T-helper 2 cell (primary cell): ENCODE data around the gene FHOD3.
"Not testable (repeated sequence)": the region's sequence is repeated elsewhere in the genome, so short reads cannot be mapped to it uniquely, and the experiment has no call there.

Experiments
- DNase-seq, 5 experiments: peaks; one replicate each; pipeline versions ENCODE4 v3.0.0 to v3.0.0-alpha.2; 2012 to 2022

FHOD3 gene

GRCh38 chr18:36352384-36352783 lies 54.9 kb downstream of the FHOD3 start:
- DNase-seq: no peak

GRCh38 chr18:36354989-36355388 lies 57.5 kb downstream of the FHOD3 start:
- DNase-seq: no peak

- no peak for DNase-seq
Measured at GRCh38 chr18:36355511-36355910, 58.0 kb downstream of the FHOD3 start.

- DNase-seq: not testable (repeated sequence)
Measured at GRCh38 chr18:36356741-36357140, 59.2 kb downstream of the FHOD3 start.

- no peak for DNase-seq
Measured at GRCh38 chr18:36358141-36358540, 60.6 kb downstream of the FHOD3 start.

GRCh38 chr18:36360256-36360909 lies 62.9 kb downstream of the FHOD3 start:
- DNase-seq: no peak

- no peak for DNase-seq
Measured at GRCh38 chr18:36364911-36365624, 67.6 kb downstream of the FHOD3 start.

- DNase-seq: no peak
Measured at GRCh38 chr18:36365836-36366775, 68.6 kb downstream of the FHOD3 start.

GRCh38 chr18:36366994-36367839 lies 69.7 kb downstream of the FHOD3 start:
- no peak for DNase-seq

GRCh38 chr18:36368889-36369288 lies 71.4 kb downstream of the FHOD3 start:
- DNase-seq: no peak

GRCh38 chr18:36372903-36373311 lies 75.4 kb downstream of the FHOD3 start:
- DNase-seq: no peak

GRCh38 chr18:36374262-36374661 lies 76.7 kb downstream of the FHOD3 start:
- DNase-seq: no peak

GRCh38 chr18:36375118-36375517 lies 77.6 kb downstream of the FHOD3 start:
- no peak for DNase-seq

- DNase-seq: no peak
Measured at GRCh38 chr18:36376361-36376760, 78.8 kb downstream of the FHOD3 start.

GRCh38 chr18:36377626-36378025 lies 80.1 kb downstream of the FHOD3 start:
- DNase-seq: no peak

GRCh38 chr18:36378205-36378604 lies 80.7 kb downstream of the FHOD3 start:
- DNase-seq: no peak

- no peak for DNase-seq
Measured at GRCh38 chr18:36379435-36379984, 82.0 kb downstream of the FHOD3 start.

GRCh38 chr18:36380173-36380827 lies 82.8 kb downstream of the FHOD3 start:
- no peak for DNase-seq

- no peak for DNase-seq
Measured at GRCh38 chr18:36381075-36381474, 83.6 kb downstream of the FHOD3 start.

GRCh38 chr18:36382854-36383253 lies 85.3 kb downstream of the FHOD3 start:
- no peak for DNase-seq

- no peak for DNase-seq
Measured at GRCh38 chr18:36386150-36386920, 88.8 kb downstream of the FHOD3 start.
